H1 (cell line): ENCODE data around the gene SLC24A3. TPM values are rescaled to one million over a fixed set of nuclear protein-coding genes. Genes with fewer than 3 reads are reported as not detected.

ENCODE experiments used
- CTCF ChIA-PET: fragments of 300-600 bp; sonication (Branson Sonifier 250); formaldehyde crosslinking; loops from one replicate; lab custom pipeline; 2021; ENCODE audit not compliant: partially characterized antibody; lab: Charles Lee
- POLR2A ChIA-PET: fragments of 300-600 bp; sonication (Branson Sonifier 250); formaldehyde crosslinking; loops from one replicate; lab custom pipeline; 2021; ENCODE audit warnings: inconsistent platforms; ENCODE audit not compliant: partially characterized antibody; lab: Charles Lee
- DNase-seq, 2 experiments: peaks; one replicate each; pipeline versions ENCODE4 v3.0.0 to v3.0.0-alpha.2; 2010 to 2022; ENCODE audit warnings: low spot score in 2 of 2, low read depth in 1 of 2, mixed read lengths in 1 of 2
- FAIRE-seq: peaks from 2 replicates; lab custom pipeline; 2011; peaks lifted over from hg19 to GRCh38; lab: Jason Lieb, UNC
- H2AFZ ChIP-seq: 2 replicates; pipeline ENCODE4 v1.8.1; 2012; ENCODE audit warnings: low read length, inconsistent platforms
- H2AK5ac ChIP-seq: 2 replicates; pipeline ENCODE4 v1.6.1; 2013; ENCODE audit warnings: low read depth, low read length
- H2BK120ac ChIP-seq: replicated peaks from 2 replicates; pipeline ENCODE3; 2013; ENCODE audit warnings: low read depth, low read length, inconsistent platforms
- H2BK12ac ChIP-seq: 2 replicates; pipeline ENCODE4 v1.6.1; 2013; ENCODE audit warnings: low read depth, low read length
- H2BK15ac ChIP-seq: 2 replicates; pipeline ENCODE4 v1.6.1; 2013; ENCODE audit warnings: low read length
- H2BK20ac ChIP-seq: 2 replicates; pipeline ENCODE4 v1.6.1; 2013; ENCODE audit warnings: low read length
- H2BK5ac ChIP-seq: 2 replicates; pipeline ENCODE4 v1.6.1; 2013; ENCODE audit warnings: low read depth, low read length
- H3K14ac ChIP-seq: 2 replicates; pipeline ENCODE4 v1.6.1; 2013; ENCODE audit warnings: inconsistent platforms; ENCODE audit not compliant: insufficient read length
- H3K18ac ChIP-seq: 2 replicates; pipeline ENCODE4 v1.6.1; 2013; ENCODE audit warnings: low read length; ENCODE audit errors: extremely low read depth
- H3K23ac ChIP-seq: 2 replicates; pipeline ENCODE4 v1.6.1; 2013; ENCODE audit warnings: inconsistent platforms; ENCODE audit not compliant: insufficient read length
- H3K23me2 ChIP-seq: 2 replicates; pipeline ENCODE4 v1.6.1; 2013; ENCODE audit warnings: low read depth, low read length
- H3K27ac ChIP-seq: 2 replicates; pipeline ENCODE4 v1.6.1; 2011; ENCODE audit warnings: low read depth, low read length, inconsistent platforms
- H3K27me3 ChIP-seq, 4 experiments: replicated peaks in 1 of 4; 1 replicate in 1 of 4; 2 replicates in 3 of 4; pipeline versions ENCODE4 v1.6.1 to v1.8.1; 2011 to 2013; ENCODE audit warnings: low read length in 3 of 4, mild to moderate bottlenecking in 3 of 4, inconsistent platforms in 2 of 4, mixed read lengths in 2 of 4, moderate library complexity in 1 of 4; ENCODE audit not compliant: control insufficient read depth in 3 of 4, insufficient read depth in 3 of 4; ENCODE audit errors: extremely low read depth in 1 of 4
- H3K36me3 ChIP-seq, 4 experiments: 2 replicates each; pipeline versions ENCODE4 v1.6.1 to v1.8.1; 2011 to 2013; ENCODE audit warnings: mild to moderate bottlenecking in 4 of 4, low read length in 3 of 4, moderate library complexity in 2 of 4, control low read depth in 1 of 4, inconsistent platforms in 1 of 4; ENCODE audit not compliant: insufficient read depth in 4 of 4, control insufficient read depth in 2 of 4
- H3K4ac ChIP-seq: replicated peaks from 2 replicates; pipeline ENCODE3; 2013; ENCODE audit warnings: low read length, low read depth, mixed read lengths, inconsistent platforms; ENCODE audit not compliant: insufficient read length
- H3K4me1 ChIP-seq, 4 experiments: replicated peaks in 1 of 4; 1 replicate in 1 of 4; 2 replicates in 3 of 4; pipeline versions ENCODE4 v1.6.1 to v1.8.1; 2011 to 2013; ENCODE audit warnings: low read length in 3 of 4, inconsistent platforms in 2 of 4, mixed read lengths in 1 of 4; ENCODE audit not compliant: insufficient read depth in 4 of 4, control insufficient read depth in 3 of 4
- H3K4me2 ChIP-seq, 2 experiments: 2 replicates each; pipeline versions ENCODE4 v1.6.1 to v1.8.1; 2011 to 2013; ENCODE audit warnings: low read depth in 2 of 2, low read length in 2 of 2, control low read depth in 1 of 2, inconsistent platforms in 1 of 2, mild to moderate bottlenecking in 1 of 2; ENCODE audit not compliant: insufficient read depth in 1 of 2
- H3K4me3 ChIP-seq, 4 experiments: fragments of 200-600, 300-600 bp in 1 of 4; sonication (generic), shearing (Covaris generic), sonication (Bioruptor Twin) in 1 of 4; 2 replicates each; pipeline versions ENCODE4 v1.5.1 to v1.8.1; 2011 to 2016; ENCODE audit warnings: low read length in 4 of 4, low read depth in 3 of 4, control low read depth in 2 of 4, inconsistent platforms in 2 of 4, mild to moderate bottlenecking in 2 of 4, mixed read lengths in 1 of 4, moderate library complexity in 1 of 4; ENCODE audit not compliant: insufficient read depth in 2 of 4; ENCODE audit errors: extremely low read depth in 1 of 4
- H3K56ac ChIP-seq: replicated peaks from 2 replicates; pipeline ENCODE3; 2013; ENCODE audit warnings: low read depth, mild to moderate bottlenecking, mixed read lengths, low read length, inconsistent platforms; ENCODE audit not compliant: insufficient read length
- H3K79me1 ChIP-seq: 2 replicates; pipeline ENCODE4 v1.6.1; 2013; ENCODE audit warnings: low read depth, low read length, control low read depth
- H3K79me2 ChIP-seq, 2 experiments: 2 replicates each; pipeline versions ENCODE4 v1.6.1 to v1.8.1; 2012 to 2013; ENCODE audit warnings: low read length in 2 of 2, mild to moderate bottlenecking in 2 of 2, inconsistent platforms in 1 of 2; ENCODE audit not compliant: insufficient read depth in 2 of 2, control insufficient read depth in 1 of 2
- H3K9ac ChIP-seq, 4 experiments: replicated peaks in 1 of 4; 1 replicate in 1 of 4; 2 replicates in 3 of 4; pipeline versions ENCODE4 v1.6.1 to v1.8.1; 2011 to 2013; ENCODE audit warnings: low read depth in 3 of 4, low read length in 3 of 4, control low read depth in 2 of 4, mild to moderate bottlenecking in 2 of 4, moderate library complexity in 2 of 4, inconsistent platforms in 1 of 4; ENCODE audit errors: extremely low read depth in 1 of 4
- H3K9me3 ChIP-seq, 2 experiments: 2 replicates each; pipeline versions ENCODE4 v1.6.1 to v1.8.1; 2012 to 2013; ENCODE audit warnings: mild to moderate bottlenecking in 2 of 2, moderate library complexity in 2 of 2, control low read depth in 1 of 2, inconsistent platforms in 1 of 2, low read depth in 1 of 2, low read length in 1 of 2, mixed read lengths in 1 of 2; ENCODE audit not compliant: insufficient read depth in 2 of 2
- H4K20me1 ChIP-seq, 2 experiments: replicated peaks in 1 of 2; 2 replicates each; pipeline versions ENCODE3 to v1.8.1; 2011 to 2013; ENCODE audit warnings: inconsistent platforms in 2 of 2, low read length in 2 of 2, mild to moderate bottlenecking in 1 of 2; ENCODE audit not compliant: insufficient read depth in 2 of 2, control insufficient read depth in 1 of 2
- H4K5ac ChIP-seq: 2 replicates; pipeline ENCODE4 v1.6.1; 2013; ENCODE audit warnings: low read length, low read depth, mixed read lengths, inconsistent platforms; ENCODE audit not compliant: insufficient read length
- H4K8ac ChIP-seq: 2 replicates; pipeline ENCODE4 v1.8.0; 2013; ENCODE audit warnings: mild to moderate bottlenecking, moderate library complexity, low read length, inconsistent platforms; ENCODE audit not compliant: insufficient read depth; ENCODE audit errors: extremely low read depth
- H4K91ac ChIP-seq: replicated peaks from 2 replicates; pipeline ENCODE3; 2013; ENCODE audit warnings: low read length, mixed read lengths, inconsistent platforms; ENCODE audit not compliant: insufficient read length
- CHD1 ChIP-seq: IDR thresholded peaks from 2 replicates; pipeline ENCODE4 v1.6.1; 2012; ENCODE audit warnings: low read depth, low read length, improper control_type of control experiment
- EGR1 ChIP-seq: IDR thresholded peaks from 2 replicates; pipeline ENCODE4 v1.6.1; 2011; ENCODE audit warnings: low read depth, low read length, borderline replicate concordance
- WGBS, 2 experiments: shearing (Covaris generic) in 1 of 2; methylation state at CpG; one replicate each; pipeline versions ENCODE4 v1.1.6 to v1.1.7; 2013 to 2015; ENCODE audit warnings: low lambda C conversion rate in 2 of 2, mixed read lengths in 2 of 2, inconsistent platforms in 1 of 2, low coverage in 1 of 2, missing lambda C conversion rate in 1 of 2; ENCODE audit not compliant: insufficient replicate concordance in 2 of 2, insufficient coverage in 1 of 2, insufficient read length in 1 of 2; ENCODE audit errors: extremely low coverage in 1 of 2, missing lambda C conversion rate in 1 of 2; 5-methylcytosine and 5-hydroxymethylcytosine counted together
- polyA plus RNA-seq, 7 experiments: library from polyadenylated mRNA; depleted of rRNA in 3 of 7; stranded (reverse) in 5 of 7; unstranded in 2 of 7; fragments of >200 nt in 5 of 7; fragments of 200-250 nt in 2 of 7; gene quantifications; 1 replicate in 5 of 7; 2 replicates in 1 of 7; 4 replicates in 1 of 7; pipeline versions ENCODE4 v1.2.1 to v1.2.3, GENCODE V29; 2011 to 2013; ENCODE audit warnings: missing spikeins in 2 of 7, mixed read lengths in 2 of 7
- total RNA-seq: library from RNA; stranded (reverse); fragmentation: NEBNext Ultra II Directional; extraction: Animal tissue kit (Norgen Biotek cat#: 25700); gene quantifications from 2 replicates; pipeline ENCODE4 v1.2.1, GENCODE V29; 2021

The SLC24A3 gene
- total and polyA plus RNA-seq, 2 of the 8 experiments (the other 6 are each of a cell fraction or from before 2014, with no cell fraction given) = 4.5 to 6.3 TPM

DNA sequence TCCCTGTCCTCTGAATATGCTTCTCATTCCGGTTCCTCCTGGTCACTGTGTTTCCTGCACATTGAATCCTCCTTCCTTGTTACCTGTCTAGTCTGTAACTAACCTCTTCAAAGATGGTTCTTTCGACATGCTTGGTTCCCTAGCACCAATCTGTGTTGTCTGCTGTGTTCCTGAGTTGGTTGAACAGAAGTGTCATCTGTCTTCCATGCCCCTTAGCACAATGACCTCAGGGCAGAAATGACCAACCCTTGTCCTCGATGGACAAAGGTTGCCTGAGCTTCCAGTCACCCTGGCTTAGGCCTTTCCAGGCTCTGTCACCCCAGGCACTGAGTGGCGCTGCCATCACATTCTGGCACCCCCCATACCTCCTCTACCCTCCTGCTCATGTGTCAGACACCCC lies 278.8 kb downstream of the SLC24A3 start:
- Histone ChIP-seq H3K4ac (no peak overlapping the region), H3K56ac (no peak overlapping the region), H3K4me1 (no peaks in the 10 kb centered on the region; a peak in 1 of 7 replicates), H2BK20ac (no peak overlapping the region), H4K20me1 (no peaks in the 10 kb centered on the region), H3K4me2 (no peak overlapping the region), H2BK15ac (no peak overlapping the region), H2AFZ (no peak overlapping the region), H3K23ac (no peak overlapping the region), H3K79me1 (no peaks in the 10 kb centered on the region), H3K9me3 (no peaks in the 10 kb centered on the region), H4K8ac (no peak overlapping the region), H3K79me2 (no peaks in the 10 kb centered on the region), H2BK5ac (no peak overlapping the region), H4K5ac (no peak overlapping the region), H3K23me2 (no peaks in the 10 kb centered on the region), H4K91ac (no peak overlapping the region), H3K9ac (no peak overlapping the region), H3K27ac (no peak overlapping the region), H2BK120ac (no peak overlapping the region), H2BK12ac (no peak overlapping the region), H3K18ac (no peak overlapping the region), H3K14ac (no peak overlapping the region), H2AK5ac (no peak overlapping the region), H3K36me3 (no peaks in the 10 kb centered on the region), H3K4me3 (no peak overlapping the region), H3K27me3 (no peaks in the 10 kb centered on the region)
- no peak for TF ChIP-seq CHD1
- TF ChIP-seq EGR1 = no peak
- no peak for FAIRE-seq
- no peak for DNase-seq
- CTCF ChIA-PET = no interaction called here
- 94% methylated on average over 4 of the region's 4 CpGs; no CpG with 5 or more reads in 1 of the 2 experiments for WGBS, 2 experiments
- POLR2A ChIA-PET = no interaction called here
